ENCODE measurements around the gene YAP1.

Gene YAP1

GRCh38 chr11:102109896-102110760, at the start of gene YAP1:
Gene YAP1 (plus strand): TSS chr11:102110447. CDS start chr11:102110849, 402 bp downstream.
- DNase-seq (ENCODE audit: low read depth): peak; percentile 50

GRCh38 chr11:102061276-102061675, 49.0 kb upstream of the YAP1 start:
- no peak for DNase-seq (ENCODE audit: low read depth)

- no peak for DNase-seq (ENCODE audit: low read depth)
Observed at GRCh38 chr11:102062106-102062505, 48.1 kb upstream of the YAP1 start.

GRCh38 chr11:102064316-102064715, 45.9 kb upstream of the YAP1 start:
- DNase-seq (ENCODE audit: low read depth): no peak

- DNase-seq (ENCODE audit: low read depth): no peak
Observed at GRCh38 chr11:102070766-102071165, 39.5 kb upstream of the YAP1 start.

- DNase-seq (ENCODE audit: low read depth): no peak
Observed at GRCh38 chr11:102071497-102072472, 38.5 kb upstream of the YAP1 start.

GRCh38 chr11:102073253-102073652, 37.0 kb upstream of the YAP1 start:
- no peak for DNase-seq (ENCODE audit: low read depth)

- no peak for DNase-seq (ENCODE audit: low read depth)
Observed at GRCh38 chr11:102079625-102080024, 30.6 kb upstream of the YAP1 start.

- no peak for DNase-seq (ENCODE audit: low read depth)
Observed at GRCh38 chr11:102081313-102081712, 28.9 kb upstream of the YAP1 start.

- no peak for DNase-seq (ENCODE audit: low read depth)
Observed at GRCh38 chr11:102085864-102086551, 24.2 kb upstream of the YAP1 start.

- DNase-seq (ENCODE audit: low read depth): no peak
Observed at GRCh38 chr11:102097186-102097585, 13.1 kb upstream of the YAP1 start.

GRCh38 chr11:102099755-102100154, 10.5 kb upstream of the YAP1 start:
- DNase-seq (ENCODE audit: low read depth): no peak

- DNase-seq (ENCODE audit: low read depth): no peak
Observed at GRCh38 chr11:102108734-102109440, 1.4 kb upstream of the YAP1 start.

GRCh38 chr11:102110761-102111010, 439 bp downstream of the YAP1 start:
- no peak for DNase-seq (ENCODE audit: low read depth)

GRCh38 chr11:102111011-102111786, 952 bp downstream of the YAP1 start:
- DNase-seq (ENCODE audit: low read depth): no peak

GRCh38 chr11:102111787-102112508, 1.7 kb downstream of the YAP1 start:
- DNase-seq (ENCODE audit: low read depth): no peak

GRCh38 chr11:102112509-102112821, 2.2 kb downstream of the YAP1 start:
- DNase-seq (ENCODE audit: low read depth): no peak

- no peak for DNase-seq (ENCODE audit: low read depth)
Observed at GRCh38 chr11:102114032-102114431, 3.8 kb downstream of the YAP1 start.

- DNase-seq (ENCODE audit: low read depth): no peak
Observed at GRCh38 chr11:102115557-102115956, 5.3 kb downstream of the YAP1 start.

GRCh38 chr11:102116453-102117205, 6.4 kb downstream of the YAP1 start:
- DNase-seq (ENCODE audit: low read depth): no peak

Measured in stimulated activated CD8-positive, alpha-beta memory T cell treated with anti-CD3 and anti-CD28 coated beads, Interleukin-4, amount 100 ng/mL, for 24 hours (primary cell).